ENCODE results near the gene ZNF423. TPM values are rescaled to one million over a fixed set of nuclear protein-coding genes. Genes with fewer than 3 reads are reported as not detected.

ZNF423 gene
- total and polyA plus RNA-seq, 10 donors = 0.36 to 7.0 (median 3.7) TPM

DNA sequence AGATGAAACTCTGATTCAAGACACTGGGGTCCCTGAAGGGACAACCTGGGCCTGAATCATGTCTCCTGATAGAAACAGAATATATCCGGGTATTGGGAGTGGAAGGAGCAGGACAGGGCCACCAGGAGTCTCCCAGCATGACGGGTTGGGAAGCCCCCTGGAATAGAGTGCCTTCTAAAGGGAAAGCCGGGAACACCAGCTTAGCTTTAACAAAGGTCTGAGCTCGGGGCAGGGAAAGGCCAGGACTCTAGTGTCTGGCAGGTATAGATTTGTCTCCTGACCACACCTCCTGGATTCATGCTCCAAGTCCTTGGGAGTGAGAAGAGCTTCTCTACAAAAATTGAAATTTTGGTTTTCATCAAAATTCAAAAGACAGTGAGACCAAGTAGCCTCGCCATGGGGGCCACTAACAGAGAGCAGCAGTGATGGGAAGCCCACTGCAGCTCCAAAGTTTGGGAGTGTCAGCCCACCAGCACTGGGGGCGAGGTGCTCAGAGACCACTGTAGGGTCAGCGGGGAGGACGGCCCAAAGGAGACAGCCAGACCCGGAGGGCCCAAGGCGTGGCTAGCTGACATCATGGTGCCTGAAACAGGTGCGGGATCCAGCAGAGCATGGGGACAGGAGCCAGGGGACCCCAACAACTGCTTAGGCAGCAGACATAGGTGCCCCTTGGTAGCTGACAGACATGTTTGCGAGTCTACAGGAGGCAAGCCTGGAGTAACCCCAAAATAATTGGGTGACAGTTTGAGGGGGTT is 401.3 kb downstream of the ZNF423 start:
- DNase-seq = peak; percentile 62
- WGBS, 5 donors = 86 to 95% (median 92%) methylated on average over 11 to 12 of the region's 12 CpGs
- no peak for TF ChIP-seq POLR2AphosphoS5 (IDR thresholded peaks at IDR 0.05)
- TF ChIP-seq, protein P1, sequence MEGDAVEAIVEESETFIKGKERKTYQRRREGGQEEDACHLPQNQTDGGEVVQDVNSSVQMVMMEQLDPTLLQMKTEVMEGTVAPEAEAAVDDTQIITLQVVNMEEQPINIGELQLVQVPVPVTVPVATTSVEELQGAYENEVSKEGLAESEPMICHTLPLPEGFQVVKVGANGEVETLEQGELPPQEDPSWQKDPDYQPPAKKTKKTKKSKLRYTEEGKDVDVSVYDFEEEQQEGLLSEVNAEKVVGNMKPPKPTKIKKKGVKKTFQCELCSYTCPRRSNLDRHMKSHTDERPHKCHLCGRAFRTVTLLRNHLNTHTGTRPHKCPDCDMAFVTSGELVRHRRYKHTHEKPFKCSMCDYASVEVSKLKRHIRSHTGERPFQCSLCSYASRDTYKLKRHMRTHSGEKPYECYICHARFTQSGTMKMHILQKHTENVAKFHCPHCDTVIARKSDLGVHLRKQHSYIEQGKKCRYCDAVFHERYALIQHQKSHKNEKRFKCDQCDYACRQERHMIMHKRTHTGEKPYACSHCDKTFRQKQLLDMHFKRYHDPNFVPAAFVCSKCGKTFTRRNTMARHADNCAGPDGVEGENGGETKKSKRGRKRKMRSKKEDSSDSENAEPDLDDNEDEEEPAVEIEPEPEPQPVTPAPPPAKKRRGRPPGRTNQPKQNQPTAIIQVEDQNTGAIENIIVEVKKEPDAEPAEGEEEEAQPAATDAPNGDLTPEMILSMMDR (IDR thresholded peaks at IDR 0.05 in 8 of 11, conservative IDR thresholded peaks at IDR 0.05 in 3 of 11) = no peak
- no peak for TF ChIP-seq POLR2A (IDR thresholded peaks at IDR 0.05)

DNA sequence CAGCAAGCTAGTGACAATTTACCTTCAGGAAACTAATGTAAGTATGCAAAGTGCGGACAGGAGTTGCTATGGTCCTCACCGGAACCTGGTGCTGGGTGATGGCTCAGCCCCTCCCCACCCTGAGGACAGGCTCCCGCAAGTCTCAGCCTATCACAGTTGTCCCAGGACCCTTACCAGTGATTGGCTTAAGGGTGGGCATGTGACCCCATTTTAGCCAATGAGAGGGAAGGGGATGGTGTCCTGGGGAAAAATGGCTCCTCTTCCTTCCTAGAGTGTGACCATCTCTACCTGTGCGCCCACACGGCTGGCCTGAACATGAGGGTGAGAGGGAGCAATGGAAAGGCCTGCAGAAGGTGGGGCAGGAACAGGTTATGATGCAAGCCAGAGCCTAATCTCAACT is 401.9 kb downstream of the ZNF423 start:
- peak; percentile 33 for DNase-seq
- Histone ChIP-seq H3K27ac (no peak overlapping the region), H3K4me1 (peaks cover 0 to 18% (median 0%) of the 10 kb centered on the region in 6 donors), H3K4me3 (no peak overlapping the region), H3K36me3 (no peaks in the 10 kb centered on the region), H3K27me3 (replicated peaks in 1 of 7) (peaks cover 0 to 10% (median 0%) of the 10 kb centered on the region in 7 donors), H3K9me3 (no peaks in the 10 kb centered on the region)
- WGBS, 5 donors = 91 to 97% (median 95%) methylated on average over 3 to 5 of the region's 5 CpGs
- TF ChIP-seq, protein P1 (IDR thresholded peaks at IDR 0.05 in 8 of 11, conservative IDR thresholded peaks at IDR 0.05 in 3 of 11) = no peak
- no peak for TF ChIP-seq POLR2A (IDR thresholded peaks at IDR 0.05)
- TF ChIP-seq POLR2AphosphoS5 (IDR thresholded peaks at IDR 0.05) = no peak
- intact Hi-C loops (cut with DNase I; ENCODE audit: low total_unique reads) = no loop called here

More for the DNA sequence above, 401.3 kb downstream of the ZNF423 start:
- no peaks in the 10 kb centered on the region for H3K36me3 ChIP-seq
- H3K4me3 ChIP-seq = no peak overlapping the region
- intact Hi-C loops (cut with DNase I; ENCODE audit: low total_unique reads) = no loop called here
- no peak overlapping the region for H3K27ac ChIP-seq
- peaks cover 0 to 10% (median 0%) of the 10 kb centered on the region in 7 donors for H3K27me3 ChIP-seq (replicated peaks in 1 of 7)
- H3K4me1 ChIP-seq = peaks cover 0 to 18% (median 0%) of the 10 kb centered on the region in 6 donors
- no peaks in the 10 kb centered on the region for H3K9me3 ChIP-seq

DNA sequence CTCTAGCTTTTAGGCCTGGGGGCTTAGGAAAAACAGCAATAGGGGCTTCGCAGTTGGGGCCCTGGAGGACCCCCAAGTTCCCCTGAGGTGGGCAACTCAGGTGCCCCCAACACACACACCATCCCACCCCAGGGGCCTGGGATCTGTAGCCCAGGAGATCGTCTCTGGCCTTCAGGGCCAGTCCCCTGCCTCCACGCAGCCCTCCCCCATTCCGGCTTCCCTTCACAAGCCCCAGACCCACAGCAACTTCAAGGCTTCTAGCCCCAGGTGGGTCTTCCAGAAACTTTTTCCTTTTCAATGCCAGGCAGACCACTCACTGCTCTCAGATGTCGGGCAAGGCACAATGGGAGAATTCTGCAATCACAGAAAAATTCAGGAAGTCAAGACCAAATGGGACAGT is 402.9 kb downstream of the ZNF423 start:
- no peak for TF ChIP-seq POLR2A (IDR thresholded peaks at IDR 0.05)
- TF ChIP-seq POLR2AphosphoS5 (IDR thresholded peaks at IDR 0.05) = no peak
- TF ChIP-seq, protein P1 (IDR thresholded peaks at IDR 0.05 in 8 of 11, conservative IDR thresholded peaks at IDR 0.05 in 3 of 11) = no peak
- Histone ChIP-seq H3K27me3 (replicated peaks in 1 of 7) (peaks cover 0 to 10% (median 0%) of the 10 kb centered on the region in 7 donors), H3K27ac (peak overlapping the region in 6 of 8 donors; percentile 26 to 75 (median 69)), H3K9me3 (no peaks in the 10 kb centered on the region), H3K4me3 (no peak overlapping the region), H3K4me1 (peaks cover 0 to 18% (median 0%) of the 10 kb centered on the region in 6 donors), H3K36me3 (no peaks in the 10 kb centered on the region)
- 82 to 92% (median 86%) methylated on average over 5 of the region's 5 CpGs for WGBS, 5 donors
- DNase-seq = peak; percentile 42
- intact Hi-C loops (cut with DNase I; ENCODE audit: low total_unique reads) = no loop called here

DNA sequence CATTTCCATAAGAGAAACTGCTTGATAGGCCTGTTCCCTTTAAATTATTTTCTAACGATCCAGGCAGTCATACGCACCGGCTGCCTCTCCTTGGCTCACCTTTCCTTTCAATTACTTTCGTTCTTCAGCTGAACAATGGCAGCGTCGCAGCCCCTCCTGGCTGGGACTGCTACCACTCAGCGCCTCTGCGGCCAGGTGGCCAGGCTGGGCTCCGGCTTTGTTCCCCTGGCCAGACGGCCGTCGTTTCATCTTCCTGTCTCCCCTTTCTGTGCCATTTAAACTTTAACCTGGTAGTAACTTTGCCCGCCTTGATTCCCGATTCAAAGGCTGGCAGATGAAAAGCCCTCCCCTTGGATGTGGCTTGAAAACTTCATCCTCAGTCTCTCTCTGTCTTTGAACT is 403.3 kb downstream of the ZNF423 start:
- Histone ChIP-seq H3K27ac (peak overlapping the region in 6 of 8 donors; percentile 26 to 75 (median 69)), H3K4me1 (peaks cover 0 to 18% (median 0%) of the 10 kb centered on the region in 6 donors), H3K27me3 (replicated peaks in 1 of 7) (peaks cover 0 to 10% (median 0%) of the 10 kb centered on the region in 7 donors), H3K36me3 (no peaks in the 10 kb centered on the region), H3K4me3 (peak overlapping the region in 2 of 8 donors; percentile 21 to 32), H3K9me3 (no peaks in the 10 kb centered on the region)
- TF ChIP-seq POLR2AphosphoS5 (IDR thresholded peaks at IDR 0.05) (no peak), POLR2A (IDR thresholded peaks at IDR 0.05) (no peak)
- TF ChIP-seq, protein P1 (IDR thresholded peaks at IDR 0.05 in 8 of 11, conservative IDR thresholded peaks at IDR 0.05 in 3 of 11) = no peak
- intact Hi-C loops (cut with DNase I; ENCODE audit: low total_unique reads) = no loop called here
- peak; percentile 50 for DNase-seq
- WGBS, 5 donors = 47 to 63% (median 55%) methylated on average over 14 of the region's 14 CpGs
